Fibroblast of lung (primary cell): ENCODE results near the gene KRT3. TPM values are rescaled to one million over a fixed set of nuclear protein-coding genes. Genes with fewer than 3 reads are reported as not detected.

Experiments
- DNase-seq, 2 donors: peaks; one replicate each; pipeline versions ENCODE4 v3.0.0 to v3.0.0-alpha.2; 2010; ENCODE audit warnings: low read depth in 2 of 2
- H2AFZ ChIP-seq: 2 replicates; pipeline ENCODE4 v1.5.1; 2012; ENCODE audit warnings: low read length, control low read depth, inconsistent platforms
- H3K27ac ChIP-seq: 2 replicates; pipeline ENCODE4 v1.5.1; 2011; ENCODE audit warnings: low read length, control low read depth; ENCODE audit not compliant: insufficient read depth
- H3K27me3 ChIP-seq: 2 replicates; pipeline ENCODE4 v1.5.1; 2011; ENCODE audit warnings: mild to moderate bottlenecking, low read length; ENCODE audit not compliant: control insufficient read depth, insufficient read depth
- H3K36me3 ChIP-seq: 2 replicates; pipeline ENCODE4 v1.5.1; 2011; ENCODE audit warnings: low read length; ENCODE audit not compliant: control insufficient read depth, insufficient read depth
- H3K4me1 ChIP-seq: 2 replicates; pipeline ENCODE4 v1.5.1; 2011; ENCODE audit warnings: low read length; ENCODE audit not compliant: control insufficient read depth, insufficient read depth; ENCODE audit errors: extremely low read depth
- H3K4me2 ChIP-seq: 2 replicates; pipeline ENCODE4 v1.5.1; 2011; ENCODE audit warnings: low read length, control low read depth; ENCODE audit not compliant: insufficient read depth; ENCODE audit errors: extremely low read depth
- H3K4me3 ChIP-seq, 4 experiments: fragments of 200-600 bp in 1 of 4; sonication (generic) in 1 of 4; replicated peaks in 1 of 4; 2 replicates each; pipeline ENCODE4 v1.5.1; 2011 to 2016; ENCODE audit warnings: low read length in 4 of 4, low read depth in 3 of 4, mild to moderate bottlenecking in 3 of 4, control low read depth in 2 of 4, inconsistent platforms in 1 of 4, mixed read lengths in 1 of 4; ENCODE audit not compliant: insufficient read depth in 1 of 4; ENCODE audit errors: control extremely low read depth in 1 of 4
- H3K79me2 ChIP-seq: 2 replicates; pipeline ENCODE4 v1.5.1; 2012; ENCODE audit warnings: mild to moderate bottlenecking, low read length, inconsistent platforms; ENCODE audit not compliant: control insufficient read depth, insufficient read depth
- H3K9ac ChIP-seq: 2 replicates; pipeline ENCODE4 v1.5.1; 2011; ENCODE audit warnings: mild to moderate bottlenecking, low read length, control low read depth; ENCODE audit not compliant: insufficient read depth
- H3K9me3 ChIP-seq: 2 replicates; pipeline ENCODE4 v1.5.1; 2012; ENCODE audit warnings: low read depth, low read length; ENCODE audit not compliant: control insufficient read depth, insufficient read depth
- H4K20me1 ChIP-seq: 2 replicates; pipeline ENCODE4 v1.5.1; 2011; ENCODE audit warnings: low read length; ENCODE audit not compliant: control insufficient read depth, insufficient read depth; ENCODE audit errors: extremely low read depth
- EZH2 ChIP-seq: IDR thresholded peaks from 2 replicates; pipeline ENCODE4 v1.5.1; 2012; ENCODE audit warnings: low read length, control low read depth, mild to moderate bottlenecking; ENCODE audit errors: missing control alignments
- polyA plus RNA-seq, 2 donors: library from polyadenylated mRNA; depleted of rRNA in 1 of 2; stranded (reverse) in 1 of 2; unstranded in 1 of 2; fragments of >200 nt; gene quantifications; 2 replicates each; pipeline ENCODE4 v1.2.1, GENCODE V29; 2011 to 2012; ENCODE audit warnings: missing spikeins in 1 of 2
- total RNA-seq: library from RNA; depleted of rRNA; stranded (reverse); fragments of >200 nt; gene quantifications from 2 replicates; pipeline ENCODE4 v1.2.1, GENCODE V29; 2014
- TF ChIP-seq, protein P1 (sequence below), 2 donors: IDR thresholded peaks in 1 of 2; conservative IDR thresholded peaks in 1 of 2; 1 replicate in 1 of 2; 2 replicates in 1 of 2; pipeline ENCODE4 v1.5.1; 2011 to 2012; ENCODE audit warnings: low read length in 2 of 2, control low read depth in 1 of 2, inconsistent platforms in 1 of 2, low read depth in 1 of 2, mild to moderate bottlenecking in 1 of 2

Gene KRT3
- total and polyA plus RNA-seq, 2 donors (not counting 1 experiment from before 2014, with no cell fraction given) = not detected

DNA sequence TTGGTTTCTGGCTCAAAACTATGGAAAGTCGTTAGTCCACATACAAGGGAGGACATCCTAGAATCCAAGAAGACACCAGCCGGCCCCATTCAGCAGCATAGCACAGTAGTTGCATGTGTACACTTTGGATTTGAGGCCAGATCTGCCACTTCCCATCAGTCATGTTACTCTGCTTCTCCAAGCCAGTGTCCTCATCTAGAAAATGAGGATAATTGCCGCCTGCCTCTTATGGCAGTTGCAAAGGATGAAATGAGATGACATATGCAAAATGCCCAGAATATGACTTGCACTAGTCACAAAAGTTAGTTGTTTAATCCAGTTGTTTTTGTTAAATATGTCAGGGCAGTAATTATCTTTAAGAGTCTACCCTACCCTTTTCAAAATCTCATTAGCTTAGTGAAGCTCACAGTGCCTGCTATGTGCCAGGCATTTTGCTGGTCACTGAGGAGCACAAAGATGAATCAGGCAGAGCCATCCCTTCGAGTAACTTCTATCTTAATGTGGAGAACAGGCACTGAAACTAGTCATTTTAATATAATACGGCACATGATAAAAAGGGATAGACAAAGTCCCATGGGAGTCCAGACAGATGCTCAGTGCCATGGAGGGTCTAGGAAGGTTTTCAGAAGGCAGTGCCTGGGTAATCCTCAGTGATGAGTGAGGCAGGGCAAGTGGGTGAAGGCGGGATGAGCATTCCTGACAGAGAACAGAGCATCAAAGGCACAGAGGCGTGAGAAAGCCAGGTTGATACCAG is 12.2 kb downstream of the KRT3 start:
- Histone ChIP-seq H3K4me1 (no peaks in the 10 kb centered on the region), H2AFZ (no peak overlapping the region), H3K36me3 (no peaks in the 10 kb centered on the region), H3K4me3 (no peak overlapping the region), H3K9me3 (no peaks in the 10 kb centered on the region), H3K79me2 (no peaks in the 10 kb centered on the region), H3K9ac (no peak overlapping the region), H3K27ac (no peak overlapping the region), H3K27me3 (peaks cover 10% of the 10 kb centered on the region), H4K20me1 (no peaks in the 10 kb centered on the region), H3K4me2 (no peak overlapping the region)
- no peak for DNase-seq
- TF ChIP-seq EZH2 = no peak
- TF ChIP-seq, protein P1, sequence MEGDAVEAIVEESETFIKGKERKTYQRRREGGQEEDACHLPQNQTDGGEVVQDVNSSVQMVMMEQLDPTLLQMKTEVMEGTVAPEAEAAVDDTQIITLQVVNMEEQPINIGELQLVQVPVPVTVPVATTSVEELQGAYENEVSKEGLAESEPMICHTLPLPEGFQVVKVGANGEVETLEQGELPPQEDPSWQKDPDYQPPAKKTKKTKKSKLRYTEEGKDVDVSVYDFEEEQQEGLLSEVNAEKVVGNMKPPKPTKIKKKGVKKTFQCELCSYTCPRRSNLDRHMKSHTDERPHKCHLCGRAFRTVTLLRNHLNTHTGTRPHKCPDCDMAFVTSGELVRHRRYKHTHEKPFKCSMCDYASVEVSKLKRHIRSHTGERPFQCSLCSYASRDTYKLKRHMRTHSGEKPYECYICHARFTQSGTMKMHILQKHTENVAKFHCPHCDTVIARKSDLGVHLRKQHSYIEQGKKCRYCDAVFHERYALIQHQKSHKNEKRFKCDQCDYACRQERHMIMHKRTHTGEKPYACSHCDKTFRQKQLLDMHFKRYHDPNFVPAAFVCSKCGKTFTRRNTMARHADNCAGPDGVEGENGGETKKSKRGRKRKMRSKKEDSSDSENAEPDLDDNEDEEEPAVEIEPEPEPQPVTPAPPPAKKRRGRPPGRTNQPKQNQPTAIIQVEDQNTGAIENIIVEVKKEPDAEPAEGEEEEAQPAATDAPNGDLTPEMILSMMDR (conservative IDR thresholded peaks at IDR 0.05 in 1 of 2, IDR thresholded peaks at IDR 0.05 in 1 of 2; ENCODE audit: low read depth in 1 of 2, low read length in 2 of 2) = no peak

DNA sequence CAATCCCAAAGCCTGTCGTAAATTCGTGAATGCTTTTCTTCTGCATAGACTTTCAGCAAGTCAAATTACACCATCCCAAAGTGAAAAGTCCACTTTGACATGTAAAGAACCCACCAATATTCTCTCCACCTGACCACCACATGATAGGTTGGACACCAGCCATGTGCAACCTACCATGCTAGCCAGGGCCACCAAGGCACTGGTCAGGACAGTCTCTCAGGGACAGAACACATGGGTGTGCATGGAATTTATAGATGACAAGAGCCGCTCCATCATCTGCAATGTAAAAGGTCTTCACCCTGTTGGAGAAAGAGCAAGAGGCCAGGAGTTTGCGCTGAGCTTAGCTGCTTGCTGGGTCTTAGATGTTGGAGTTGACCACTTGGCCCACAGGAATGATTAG is 13.4 kb downstream of the KRT3 start:
- Histone ChIP-seq H3K36me3 (no peaks in the 10 kb centered on the region), H3K9ac (no peak overlapping the region), H3K27me3 (peaks cover 10% of the 10 kb centered on the region), H4K20me1 (no peaks in the 10 kb centered on the region), H3K4me2 (no peak overlapping the region), H3K4me3 (no peak overlapping the region), H3K27ac (no peak overlapping the region), H3K9me3 (no peaks in the 10 kb centered on the region), H2AFZ (no peak overlapping the region), H3K79me2 (no peaks in the 10 kb centered on the region), H3K4me1 (no peaks in the 10 kb centered on the region)
- DNase-seq = no peak
- TF ChIP-seq, protein P1 (conservative IDR thresholded peaks at IDR 0.05 in 1 of 2, IDR thresholded peaks at IDR 0.05 in 1 of 2; ENCODE audit: low read depth in 1 of 2, low read length in 2 of 2) = no peak
- no peak for TF ChIP-seq EZH2

DNA sequence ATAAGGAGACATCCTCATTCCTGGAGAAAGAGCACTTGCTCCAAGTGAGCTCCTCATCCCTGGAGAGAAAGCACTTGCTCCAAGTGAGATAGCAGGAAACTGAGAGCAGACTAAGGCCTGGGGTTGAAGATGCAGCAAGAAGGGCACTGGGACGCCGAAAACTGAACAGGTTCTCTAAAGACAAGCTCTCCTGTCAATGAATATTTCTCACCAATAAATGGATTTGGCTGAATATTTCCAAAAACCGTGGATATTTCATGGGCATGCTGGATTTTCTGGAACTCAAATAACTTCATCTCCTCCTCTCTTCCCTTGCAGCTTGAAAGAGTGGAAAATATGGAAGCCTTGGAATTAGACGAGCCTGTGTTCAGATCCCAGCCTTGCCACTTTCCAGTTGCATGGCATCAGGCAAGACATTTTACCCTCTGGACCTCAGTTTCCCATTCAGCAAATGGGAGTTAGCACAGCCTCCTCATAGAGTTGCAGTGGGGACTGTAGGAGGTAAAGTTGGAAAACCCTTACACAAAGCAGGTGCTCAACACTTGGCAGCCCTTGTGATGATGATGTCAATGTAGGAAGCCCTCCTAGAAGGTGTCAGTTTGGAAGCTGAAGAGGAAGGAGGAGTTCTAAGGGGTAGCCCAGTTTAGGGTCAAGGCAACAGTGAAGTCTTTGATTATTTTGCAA is 14.4 kb downstream of the KRT3 start:
- no peak for DNase-seq
- TF ChIP-seq, protein P1 (conservative IDR thresholded peaks at IDR 0.05 in 1 of 2, IDR thresholded peaks at IDR 0.05 in 1 of 2; ENCODE audit: low read depth in 1 of 2, low read length in 2 of 2) = no peak
- no peak for TF ChIP-seq EZH2
- H3K79me2 ChIP-seq = no peaks in the 10 kb centered on the region
- no peak overlapping the region for H2AFZ ChIP-seq
- no peak overlapping the region for H3K27ac ChIP-seq
- no peaks in the 10 kb centered on the region for H3K9me3 ChIP-seq
- no peaks in the 10 kb centered on the region for H4K20me1 ChIP-seq
- no peaks in the 10 kb centered on the region for H3K36me3 ChIP-seq
- H3K4me1 ChIP-seq = no peaks in the 10 kb centered on the region
- H3K27me3 ChIP-seq = peaks cover 10% of the 10 kb centered on the region
- H3K9ac ChIP-seq = no peak overlapping the region
- no peak overlapping the region for H3K4me2 ChIP-seq
- H3K4me3 ChIP-seq = no peak overlapping the region
